PC-3 (cell line): ENCODE data around the gene TCF7L1. TPM values are rescaled to one million over a fixed set of nuclear protein-coding genes. Genes with fewer than 3 reads are reported as not detected.

ENCODE experiments used
- ATAC-seq: fragments of 200-7000 bp; cut with Tn5 transposase; 2 replicates; pipeline ENCODE4 v1.9.1; 2020; ENCODE audit warnings: mild to moderate bottlenecking, moderate library complexity
- BruUV-seq: library from RNA; stranded (reverse); fragments of 400-500 nt; replicated peaks from 2 replicates; lab custom pipeline; 2021; lab: Mats Ljungman, UMichigan
- CTCF ChIA-PET: fragments of 300-600 bp; sonication (Branson Sonifier 250); formaldehyde crosslinking; loops from one replicate; lab custom pipeline; 2022; ENCODE audit warnings: antibody characterized with exemption; lab: Charles Lee
- POLR2A ChIA-PET: fragments of 300-600 bp; sonication (Branson Sonifier 250); formaldehyde crosslinking; loops from one replicate; lab custom pipeline; 2022; ENCODE audit warnings: antibody characterized with exemption; ENCODE audit not compliant: unreplicated experiment; lab: Charles Lee
- DNase-seq: peaks from one replicate; pipeline ENCODE4 v3.0.0-alpha.2; 2015
- H2AFZ ChIP-seq: fragments of 300-600 bp; sonication (generic); 2 replicates; pipeline ENCODE4 v1.6.0; 2016; ENCODE audit warnings: antibody characterized with exemption, low read length
- H3F3A ChIP-seq: fragments of 300-600 bp; sonication (generic); one replicate; pipeline ENCODE4 v1.6.0; 2017; ENCODE audit warnings: antibody characterized with exemption, low read length, control low read depth, mild to moderate bottlenecking; ENCODE audit not compliant: unreplicated experiment
- H3K27ac ChIP-seq: fragments of 300-600 bp; sonication (generic); 2 replicates; pipeline ENCODE4 v1.5.1; 2016; ENCODE audit warnings: mild to moderate bottlenecking, low read length
- H3K27me3 ChIP-seq: fragments of 300-600 bp; sonication (generic); 2 replicates; pipeline ENCODE4 v1.6.1; 2016; ENCODE audit warnings: low read length, mixed read lengths
- H3K36me3 ChIP-seq: fragments of 300-600 bp; sonication (generic); 2 replicates; pipeline ENCODE4 v1.6.1; 2016; ENCODE audit warnings: low read depth, mixed run types, low read length, mixed read lengths
- H3K4me1 ChIP-seq: fragments of 300-600 bp; sonication (generic); 2 replicates; pipeline ENCODE4 v1.5.1; 2016; ENCODE audit warnings: low read length; ENCODE audit not compliant: insufficient read depth
- H3K4me2 ChIP-seq: fragments of 300-600 bp; sonication (generic); 2 replicates; pipeline ENCODE4 v1.6.0; 2016; ENCODE audit warnings: low read length
- H3K4me3 ChIP-seq: fragments of 300-600 bp; sonication (generic); 2 replicates; pipeline ENCODE4 v1.5.1; 2016; ENCODE audit warnings: mild to moderate bottlenecking, low read length, mixed read lengths
- H3K79me2 ChIP-seq: fragments of 300-600 bp; sonication (generic); 2 replicates; pipeline ENCODE4 v1.6.1; 2017; ENCODE audit warnings: low read length, mixed read lengths
- H3K9ac ChIP-seq: fragments of 300-600 bp; sonication (generic); 2 replicates; pipeline ENCODE4 v1.6.0; 2016; ENCODE audit warnings: mild to moderate bottlenecking, low read length
- H3K9me2 ChIP-seq: fragments of 300-600 bp; sonication (generic); replicated peaks from 2 replicates; pipeline ENCODE4 v1.6.1; 2016; ENCODE audit warnings: mixed run types, low read length, mixed read lengths
- H3K9me3 ChIP-seq: fragments of 300-600 bp; sonication (generic); 2 replicates; pipeline ENCODE4 v1.6.1; 2016; ENCODE audit warnings: low read length, mixed read lengths
- H4K20me1 ChIP-seq: fragments of 300-600 bp; sonication (generic); 2 replicates; pipeline ENCODE4 v1.6.1; 2016; ENCODE audit warnings: low read length, mixed read lengths
- CTCF ChIP-seq: fragments of 300-600 bp; sonication (generic); conservative IDR thresholded peaks from 2 replicates; pipeline ENCODE4 v1.5.1; 2017; ENCODE audit warnings: antibody characterized with exemption, low read depth, mild to moderate bottlenecking, low read length
- EZH2 ChIP-seq: fragments of 300-600 bp; sonication (generic); IDR thresholded peaks from one replicate; pipeline ENCODE4 v1.6.1; 2017; ENCODE audit warnings: antibody characterized with exemption, mild to moderate bottlenecking, low read length; ENCODE audit not compliant: unreplicated experiment
- EZH2phosphoT487 ChIP-seq: fragments of 300-600 bp; sonication (generic); IDR thresholded peaks from 2 replicates; pipeline ENCODE4 v1.6.1; 2018; ENCODE audit warnings: mild to moderate bottlenecking, antibody characterized with exemption, low read length, borderline replicate concordance
- intact Hi-C: fragments of 100-400 bp; cut with micrococcal nuclease; formaldehyde crosslinking; loops from 2 replicates; pipeline ENCODE4 v1.9.0; 2023
- total RNA-seq: library from RNA; depleted of rRNA; stranded (reverse); fragments of >200 nt; gene quantifications from 2 replicates; pipeline ENCODE4 v1.2.3, GENCODE V29; 2014

TCF7L1 gene
- total RNA-seq, 1 experiment from 2014 or later: 1.8 TPM

GRCh38 chr2:85240055-85240454 is 106.9 kb downstream of the TCF7L1 start:
- POLR2A ChIA-PET: no interaction called here

GRCh38 chr2:85242321-85242720 is 109.1 kb downstream of the TCF7L1 start:
- Histone ChIP-seq H3K9me3 (no peaks in the 10 kb centered on the region), H3F3A (no peaks in the 10 kb centered on the region), H3K9me2 (no peaks in the 10 kb centered on the region), H4K20me1 (no peaks in the 10 kb centered on the region), H3K36me3 (no peaks in the 10 kb centered on the region), H3K4me2 (no peak overlapping the region), H3K9ac (no peak overlapping the region), H3K27me3 (no peaks in the 10 kb centered on the region), H3K4me1 (no peaks in the 10 kb centered on the region; the same call in 1 of the 2 replicates), H3K4me3 (no peak overlapping the region), H2AFZ (no peak overlapping the region), H3K79me2 (no peaks in the 10 kb centered on the region), H3K27ac (no peak overlapping the region)
- CTCF ChIA-PET: no interaction called here
- POLR2A ChIA-PET: no interaction called here
- ATAC-seq (no peak), DNase-seq (no peak)
- intact Hi-C loops: no loop called here
- TF ChIP-seq EZH2phosphoT487 (no peak), CTCF (no peak), EZH2 (no peak)
- BruUV-seq: no TSS peak

More at GRCh38 chr2:85240055-85240454, 106.9 kb downstream of the TCF7L1 start:
- BruUV-seq: no TSS peak
- intact Hi-C loops: no loop called here
- no peak overlapping the region for H2AFZ ChIP-seq
- H3K36me3 ChIP-seq: no peaks in the 10 kb centered on the region
- no peak for DNase-seq
- H3K9ac ChIP-seq: no peak overlapping the region
- CTCF ChIA-PET: no interaction called here
- no peaks in the 10 kb centered on the region for H3K4me1 ChIP-seq
- no peaks in the 10 kb centered on the region for H4K20me1 ChIP-seq
- no peak overlapping the region for H3K4me3 ChIP-seq
- no peaks in the 10 kb centered on the region for H3K79me2 ChIP-seq
- H3K9me3 ChIP-seq: no peaks in the 10 kb centered on the region
- no peaks in the 10 kb centered on the region for H3F3A ChIP-seq
- H3K27me3 ChIP-seq: no peaks in the 10 kb centered on the region
- H3K4me2 ChIP-seq: no peak overlapping the region
- no peaks in the 10 kb centered on the region for H3K9me2 ChIP-seq
- no peak for TF ChIP-seq EZH2
- TF ChIP-seq EZH2phosphoT487: no peak
- TF ChIP-seq CTCF: no peak
- H3K27ac ChIP-seq: no peak overlapping the region
- ATAC-seq: no peak

- H3F3A ChIP-seq: no peaks in the 10 kb centered on the region
- no peak overlapping the region for H3K27ac ChIP-seq
- DNase-seq (peak; percentile 27), ATAC-seq (no peak)
- H3K9ac ChIP-seq: no peak overlapping the region
- no peaks in the 10 kb centered on the region for H3K27me3 ChIP-seq
- no peaks in the 10 kb centered on the region for H3K9me2 ChIP-seq
- no peak overlapping the region for H3K4me2 ChIP-seq
- no TSS peak for BruUV-seq
- no peaks in the 10 kb centered on the region for H3K79me2 ChIP-seq
- no peak overlapping the region for H3K4me3 ChIP-seq
- no peaks in the 10 kb centered on the region for H3K9me3 ChIP-seq
- H2AFZ ChIP-seq: no peak overlapping the region
- intact Hi-C loops: no loop called here
- POLR2A ChIA-PET: no interaction called here
- peaks cover 4% of the 10 kb centered on the region for H3K4me1 ChIP-seq
- no peaks in the 10 kb centered on the region for H4K20me1 ChIP-seq
- no peaks in the 10 kb centered on the region for H3K36me3 ChIP-seq
- CTCF ChIA-PET: no interaction called here
- TF ChIP-seq EZH2phosphoT487 (no peak), CTCF (peak; percentile 54)
Observed at GRCh38 chr2:85243101-85244072, 110.2 kb downstream of the TCF7L1 start.
